GM12878 (cell line): ENCODE results near the gene PLXNB3. TPM values are rescaled to one million over a fixed set of nuclear protein-coding genes. Genes with fewer than 3 reads are reported as not detected.
"Not testable (repeated sequence)": the region's sequence is repeated elsewhere in the genome, so short reads cannot be mapped to it uniquely, and the experiment has no call there.

Experiments
- ATAC-seq: fragments of 200-7000 bp; cut with Tn5 transposase; 3 replicates; pipeline ENCODE4 v1.9.1; 2020; ENCODE audit warnings: mild to moderate bottlenecking, moderate library complexity
- BruUV-seq: library from RNA; stranded (reverse); fragments of 400-500 nt; replicated peaks from 2 replicates; lab custom pipeline; 2021; lab: Mats Ljungman, UMichigan
- CTCF ChIA-PET: fragments of 300-600 bp; sonication (Branson Sonifier 250); formaldehyde crosslinking; extraction: SDS; loops from one replicate; lab custom pipeline; 2021; ENCODE audit warnings: inconsistent platforms; lab: Yijun Ruan, JAX
- POLR2A ChIA-PET: fragments of 350-600 bp; formaldehyde crosslinking; extraction: SDS; loops from one replicate; lab custom pipeline; 2021; ENCODE audit warnings: inconsistent platforms; lab: Charles Lee
- RAD21 ChIA-PET: fragments of 300-600 bp; sonication (Branson Sonifier 250); formaldehyde crosslinking; loops from one replicate; lab custom pipeline; 2023; ENCODE audit warnings: antibody characterized with exemption; ENCODE audit not compliant: unreplicated experiment; lab: Charles Lee
- SMC1A ChIA-PET: fragments of 300-600 bp; sonication (Branson Sonifier 250); formaldehyde crosslinking; loops from one replicate; lab custom pipeline; 2023; ENCODE audit not compliant: unreplicated experiment, uncharacterized antibody; lab: Charles Lee
- DNase-seq: peaks from one replicate; pipeline ENCODE4 v3.0.0-alpha.2; 2011; ENCODE audit warnings: low read depth, low spot score
- FAIRE-seq: peaks from 3 replicates; lab custom pipeline; 2011; peaks lifted over from hg19 to GRCh38; lab: Jason Lieb, UNC
- H2AFZ ChIP-seq: 2 replicates; pipeline ENCODE4 v1.6.0; 2011; ENCODE audit warnings: low read depth, low read length, control low read depth; ENCODE audit not compliant: control insufficient read depth
- H3K27ac ChIP-seq: 2 replicates; pipeline ENCODE4 v1.5.1; 2011; ENCODE audit warnings: control low read depth; ENCODE audit not compliant: control insufficient read depth, insufficient read depth
- H3K27me3 ChIP-seq, 2 experiments: replicated peaks in 1 of 2; 2 replicates each; pipeline versions ENCODE4 v1.6.0 to v1.6.1; 2011; ENCODE audit warnings: low read length in 1 of 2; ENCODE audit not compliant: control insufficient read depth in 2 of 2, insufficient read depth in 2 of 2
- H3K36me3 ChIP-seq, 2 experiments: 2 replicates each; pipeline ENCODE4 v1.5.1; 2011; ENCODE audit warnings: low read length in 1 of 2; ENCODE audit not compliant: control insufficient read depth in 2 of 2, insufficient read depth in 2 of 2
- H3K4me1 ChIP-seq: 2 replicates; pipeline ENCODE4 v1.6.1; 2011; ENCODE audit warnings: mild to moderate bottlenecking, low read length, moderate library complexity, mixed read lengths; ENCODE audit not compliant: control insufficient read depth, insufficient read depth
- H3K4me2 ChIP-seq: 2 replicates; pipeline ENCODE4 v1.6.0; 2011; ENCODE audit warnings: control low read depth; ENCODE audit not compliant: control insufficient read depth, insufficient read depth
- H3K4me3 ChIP-seq: fragments of 200-600 bp; sonication (generic); 2 replicates; pipeline ENCODE4 v1.5.1; 2016
- H3K79me2 ChIP-seq: 2 replicates; pipeline ENCODE4 v1.6.0; 2011; ENCODE audit warnings: low read length; ENCODE audit not compliant: control insufficient read depth, insufficient read depth
- H3K9ac ChIP-seq: 2 replicates; pipeline ENCODE4 v1.8.0; 2011; ENCODE audit warnings: low read length, control low read depth, mixed read lengths; ENCODE audit not compliant: control insufficient read depth, insufficient read depth
- H3K9me3 ChIP-seq: replicated peaks from 3 replicates; pipeline ENCODE4 v1.5.1; 2011; ENCODE audit warnings: mild to moderate bottlenecking, low read length; ENCODE audit not compliant: control insufficient read depth, insufficient read depth
- H4K20me1 ChIP-seq: 2 replicates; pipeline ENCODE4 v1.6.0; 2011; ENCODE audit not compliant: control insufficient read depth, insufficient read depth
- BHLHE40 ChIP-seq, 2 experiments: fragments of 450-650 bp in 1 of 2; IDR thresholded peaks; 2 replicates each; pipeline ENCODE4 v1.6.1; 2011 to 2017; ENCODE audit warnings: low read depth in 2 of 2, borderline replicate concordance in 1 of 2, improper control_type of control experiment in 1 of 2, low read length in 1 of 2, mild to moderate bottlenecking in 1 of 2
- WRNIP1 ChIP-seq: IDR thresholded peaks from 2 replicates; pipeline ENCODE4 v1.6.1; 2011; ENCODE audit warnings: low read depth, low read length, improper control_type of control experiment, borderline replicate concordance
- WGBS: methylation state at CpG from one replicate; pipeline ENCODE4 v1.1.6; 2016; ENCODE audit warnings: low lambda C conversion rate; ENCODE audit not compliant: insufficient replicate concordance, insufficient coverage; ENCODE audit errors: missing lambda C conversion rate; 5-methylcytosine and 5-hydroxymethylcytosine counted together
- in situ Hi-C: fragments of 300-500 bp; cut with MboI; formaldehyde crosslinking; loops from 9 replicates; pipeline ENCODE4 v1.14.3; 2018; ENCODE audit warnings: mixed read lengths
- intact Hi-C: fragments of 100-400 bp; cut with micrococcal nuclease; formaldehyde crosslinking; loops from one replicate; pipeline ENCODE4 v1.14.2; 2022; ENCODE audit not compliant: unreplicated experiment
- polyA plus RNA-seq, 11 experiments: library from polyadenylated mRNA; depleted of rRNA in 4 of 11; unstranded in 6 of 11; stranded (reverse) in 5 of 11; fragments of >200 nt; fragmentation: Nextera tagmentation in 4 of 11; fragmentation: Illumina TruSeq in 1 of 11; extraction: Ambion mirVana in 4 of 11; extraction: Trizol in 1 of 11; gene quantifications; 1 replicate in 1 of 11; 2 replicates in 10 of 11; pipeline versions ENCODE4 v1.2.1 to v1.2.3, GENCODE V29; 2011 to 2016; ENCODE audit warnings: inconsistent platforms in 2 of 11, missing spikeins in 2 of 11, low read depth in 1 of 11
- total RNA-seq, 4 experiments: library from RNA; depleted of rRNA in 3 of 4; stranded (reverse); fragments of >200 nt in 3 of 4; fragmentation: Illumina TruSeq in 1 of 4; extraction: Trizol in 1 of 4; gene quantifications; 2 replicates each; pipeline versions ENCODE4 v1.2.1 to v1.2.3, GENCODE V29; 2013 to 2021
- TF ChIP-seq, protein P1 (sequence below), 3 experiments: IDR thresholded peaks in 2 of 3; conservative IDR thresholded peaks in 1 of 3; 2 replicates each; pipeline ENCODE4 v1.5.1; 2011; ENCODE audit warnings: low read depth in 3 of 3, low read length in 3 of 3, mild to moderate bottlenecking in 3 of 3, control low read depth in 2 of 3, moderate library complexity in 2 of 3, inconsistent platforms in 1 of 3, mixed read lengths in 1 of 3; ENCODE audit not compliant: control insufficient read depth in 2 of 3, insufficient read depth in 1 of 3; ENCODE audit errors: extremely low read depth in 1 of 3

PLXNB3 gene
- total and polyA plus RNA-seq, 10 of the 15 experiments (the other 5 are each of a cell fraction or from before 2014, with no cell fraction given) = 0.06 to 0.68 (median 0.19) TPM; not detected in 4

DNA sequence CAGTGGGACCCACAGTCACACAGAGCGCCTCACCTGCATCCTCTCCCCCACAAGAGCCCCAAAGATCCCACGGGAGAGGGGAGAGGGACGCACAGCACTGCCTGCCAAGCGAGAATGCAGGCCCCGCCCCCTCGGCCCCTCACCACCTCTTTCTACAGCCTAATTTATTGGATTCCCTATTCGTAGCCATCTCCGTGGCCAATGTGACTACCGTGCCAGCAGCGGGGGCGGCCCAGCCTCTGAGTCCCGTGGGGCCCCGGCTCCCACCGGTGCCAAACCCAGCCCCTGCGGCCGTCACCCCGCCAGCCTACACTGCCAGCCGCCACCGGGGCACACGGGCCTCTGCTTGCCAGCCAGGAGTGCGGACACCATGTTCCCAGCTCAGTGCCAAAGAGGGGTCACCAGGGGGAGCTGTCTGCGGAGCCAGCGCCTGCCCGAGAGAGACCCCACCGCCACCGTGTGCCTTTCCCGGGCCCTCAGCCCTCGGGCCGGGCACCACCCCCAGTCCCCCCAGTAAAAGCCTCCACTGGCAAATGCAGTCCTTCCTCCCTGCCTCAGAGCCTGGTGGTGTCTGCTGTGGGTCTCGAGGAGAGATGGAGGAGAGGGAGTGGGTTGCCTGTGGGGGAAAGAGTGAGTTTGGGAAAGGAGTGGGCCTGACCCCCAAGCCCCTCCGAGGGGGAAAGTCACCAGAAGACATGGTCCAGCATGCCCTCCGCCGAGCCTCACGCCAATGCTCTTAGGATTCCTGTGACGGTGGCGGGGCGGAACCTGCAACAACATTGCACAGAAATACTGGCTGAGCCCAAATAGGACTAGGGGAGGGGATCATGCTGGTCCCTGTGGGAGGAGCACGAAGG lies 19.6 kb upstream of the PLXNB3 start:
- intact Hi-C loops (no loop called here), in situ Hi-C loops (no loop called here)
- no peak overlapping the region for H3K27ac ChIP-seq
- no peak overlapping the region for H2AFZ ChIP-seq
- H3K9me3 ChIP-seq = no peaks in the 10 kb centered on the region; the same call in 2 of the 3 replicates
- no peak overlapping the region for H3K4me2 ChIP-seq
- H3K36me3 ChIP-seq = no peaks in the 10 kb centered on the region
- ChIA-PET CTCF (no interaction called here), SMC1A (no interaction called here), POLR2A (no interaction called here), RAD21 (no interaction called here)
- H3K4me3 ChIP-seq = no peak overlapping the region
- H4K20me1 ChIP-seq = no peaks in the 10 kb centered on the region
- BruUV-seq = no TSS peak
- TF ChIP-seq, protein P1, sequence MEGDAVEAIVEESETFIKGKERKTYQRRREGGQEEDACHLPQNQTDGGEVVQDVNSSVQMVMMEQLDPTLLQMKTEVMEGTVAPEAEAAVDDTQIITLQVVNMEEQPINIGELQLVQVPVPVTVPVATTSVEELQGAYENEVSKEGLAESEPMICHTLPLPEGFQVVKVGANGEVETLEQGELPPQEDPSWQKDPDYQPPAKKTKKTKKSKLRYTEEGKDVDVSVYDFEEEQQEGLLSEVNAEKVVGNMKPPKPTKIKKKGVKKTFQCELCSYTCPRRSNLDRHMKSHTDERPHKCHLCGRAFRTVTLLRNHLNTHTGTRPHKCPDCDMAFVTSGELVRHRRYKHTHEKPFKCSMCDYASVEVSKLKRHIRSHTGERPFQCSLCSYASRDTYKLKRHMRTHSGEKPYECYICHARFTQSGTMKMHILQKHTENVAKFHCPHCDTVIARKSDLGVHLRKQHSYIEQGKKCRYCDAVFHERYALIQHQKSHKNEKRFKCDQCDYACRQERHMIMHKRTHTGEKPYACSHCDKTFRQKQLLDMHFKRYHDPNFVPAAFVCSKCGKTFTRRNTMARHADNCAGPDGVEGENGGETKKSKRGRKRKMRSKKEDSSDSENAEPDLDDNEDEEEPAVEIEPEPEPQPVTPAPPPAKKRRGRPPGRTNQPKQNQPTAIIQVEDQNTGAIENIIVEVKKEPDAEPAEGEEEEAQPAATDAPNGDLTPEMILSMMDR (IDR thresholded peaks at IDR 0.05 in 2 of 3, conservative IDR thresholded peaks at IDR 0.05 in 1 of 3; ENCODE audit: control insufficient read depth in 2 of 3, extremely low read depth in 1 of 3, insufficient read depth in 1 of 3, low read depth in 3 of 3, low read length in 3 of 3) = peak in 2 of 3 experiments; percentile 14 to 38; a peak in 1 of 6 replicates
- TF ChIP-seq WRNIP1 = no peak
- no peaks in the 10 kb centered on the region for H3K4me1 ChIP-seq
- H3K27me3 ChIP-seq = no peaks in the 10 kb centered on the region; a peak in 1 of 4 replicates
- no peak for ATAC-seq
- 42% methylated on average over 38 of the region's 38 CpGs for WGBS
- no peak for DNase-seq
- H3K79me2 ChIP-seq = no peaks in the 10 kb centered on the region
- no peak for FAIRE-seq
- no peak overlapping the region for H3K9ac ChIP-seq

DNA sequence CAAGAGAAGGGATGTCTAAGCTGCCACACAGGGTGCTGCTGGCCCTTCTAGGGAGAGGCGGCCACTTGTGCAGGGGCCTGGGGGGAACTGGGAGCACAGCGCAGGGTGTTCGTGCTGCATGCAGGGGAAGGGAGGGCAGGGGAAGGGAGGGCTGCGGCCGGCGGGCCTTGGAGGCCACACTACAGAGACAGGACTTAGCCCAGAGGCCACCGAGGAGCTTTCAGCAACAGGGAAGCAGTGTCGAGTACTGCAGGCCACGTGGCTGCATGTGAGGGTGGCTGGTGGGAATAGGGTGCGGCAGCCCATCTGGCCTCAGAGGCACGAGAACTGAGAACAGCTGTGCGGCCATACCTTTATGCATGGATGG lies 19.0 kb upstream of the PLXNB3 start:
- POLR2A ChIA-PET, H3K9me3 ChIP-seq, H3K9ac ChIP-seq, H3K36me3 ChIP-seq, H3K4me3 ChIP-seq, H4K20me1 ChIP-seq, H3K4me2 ChIP-seq, BruUV-seq, H3K27me3 ChIP-seq, in situ Hi-C loops, H3K27ac ChIP-seq, H2AFZ ChIP-seq, RAD21 ChIA-PET, intact Hi-C loops, H3K79me2 ChIP-seq, ATAC-seq, DNase-seq, SMC1A ChIA-PET, FAIRE-seq, H3K4me1 ChIP-seq, CTCF ChIA-PET: not testable (repeated sequence)
- WGBS = 44% methylated on average over 9 of the region's 12 CpGs
- peak in 1 of 2 experiments; percentile 46; a peak in 1 of 4 replicates for TF ChIP-seq BHLHE40 (IDR thresholded peaks at IDR 0.05; ENCODE audit: borderline replicate concordance in 1 of 2, low read depth in 2 of 2, low read length in 1 of 2)
